GM18858 (cell line): ENCODE results near the gene DUOXA1.
"Not testable (repeated sequence)": the region's sequence is repeated elsewhere in the genome, so short reads cannot be mapped to it uniquely, and the experiment has no call there.

Source experiments
- ATAC-seq: cut with Tn5 transposase; IDR thresholded peaks from one replicate; pipeline ENCODE4 v1.9.1; 2021; ENCODE audit not compliant: unreplicated experiment

The DUOXA1 gene

GRCh38 chr15:45151998-45152828 lies 22.5 kb upstream of the DUOXA1 start:
- no peak for ATAC-seq

- ATAC-seq: no peak
Observed at GRCh38 chr15:45150997-45151396, 21.3 kb upstream of the DUOXA1 start.

- no peak for ATAC-seq
Observed at GRCh38 chr15:45150481-45150880, 20.8 kb upstream of the DUOXA1 start.

GRCh38 chr15:45149060-45149459 lies 19.4 kb upstream of the DUOXA1 start:
- no peak for ATAC-seq

GRCh38 chr15:45148076-45149059 lies 18.7 kb upstream of the DUOXA1 start:
- ATAC-seq: no peak

- no peak for ATAC-seq
Observed at GRCh38 chr15:45147606-45148005, 17.9 kb upstream of the DUOXA1 start.

GRCh38 chr15:45146405-45146804 lies 16.7 kb upstream of the DUOXA1 start:
- ATAC-seq: no peak

GRCh38 chr15:45144775-45145174 lies 15.1 kb upstream of the DUOXA1 start:
- ATAC-seq: no peak

GRCh38 chr15:45143946-45144345 lies 14.3 kb upstream of the DUOXA1 start:
- ATAC-seq: no peak

- ATAC-seq: no peak
Observed at GRCh38 chr15:45143056-45143455, 13.4 kb upstream of the DUOXA1 start.

GRCh38 chr15:45141386-45141785 lies 11.7 kb upstream of the DUOXA1 start:
- ATAC-seq: no peak

- no peak for ATAC-seq
Observed at GRCh38 chr15:45140557-45141250, 11.0 kb upstream of the DUOXA1 start.

- ATAC-seq: no peak
Observed at GRCh38 chr15:45139770-45140169, 10.1 kb upstream of the DUOXA1 start.

- ATAC-seq: no peak
Observed at GRCh38 chr15:45138814-45139765, 9.4 kb upstream of the DUOXA1 start.

- no peak for ATAC-seq
Observed at GRCh38 chr15:45137703-45138102, 8.0 kb upstream of the DUOXA1 start.

GRCh38 chr15:45136378-45136764 lies 6.7 kb upstream of the DUOXA1 start:
- ATAC-seq: no peak

- not testable (repeated sequence) for ATAC-seq
Observed at GRCh38 chr15:45135705-45136377, 6.2 kb upstream of the DUOXA1 start.

- no peak for ATAC-seq
Observed at GRCh38 chr15:45134682-45135604, 5.3 kb upstream of the DUOXA1 start.
